GM12878 (cell line): Measurements from ENCODE around the gene TMEM131L. TPM values are rescaled to one million over a fixed set of nuclear protein-coding genes. Genes with fewer than 3 reads are reported as not detected.

Experiments
- ATAC-seq: fragments of 200-7000 bp; cut with Tn5 transposase; 3 replicates; pipeline ENCODE4 v1.9.1; 2020; ENCODE audit warnings: mild to moderate bottlenecking, moderate library complexity
- BruUV-seq: library from RNA; stranded (reverse); fragments of 400-500 nt; replicated peaks from 2 replicates; lab custom pipeline; 2021; lab: Mats Ljungman, UMichigan
- CTCF ChIA-PET: fragments of 300-600 bp; sonication (Branson Sonifier 250); formaldehyde crosslinking; extraction: SDS; loops from one replicate; lab custom pipeline; 2021; ENCODE audit warnings: inconsistent platforms; lab: Yijun Ruan, JAX
- POLR2A ChIA-PET: fragments of 350-600 bp; formaldehyde crosslinking; extraction: SDS; loops from one replicate; lab custom pipeline; 2021; ENCODE audit warnings: inconsistent platforms; lab: Charles Lee
- RAD21 ChIA-PET: fragments of 300-600 bp; sonication (Branson Sonifier 250); formaldehyde crosslinking; loops from one replicate; lab custom pipeline; 2023; ENCODE audit warnings: antibody characterized with exemption; ENCODE audit not compliant: unreplicated experiment; lab: Charles Lee
- SMC1A ChIA-PET: fragments of 300-600 bp; sonication (Branson Sonifier 250); formaldehyde crosslinking; loops from one replicate; lab custom pipeline; 2023; ENCODE audit not compliant: unreplicated experiment, uncharacterized antibody; lab: Charles Lee
- DNase-seq: peaks from one replicate; pipeline ENCODE4 v3.0.0-alpha.2; 2011; ENCODE audit warnings: low read depth, low spot score
- FAIRE-seq: peaks from 3 replicates; lab custom pipeline; 2011; peaks lifted over from hg19 to GRCh38; lab: Jason Lieb, UNC
- H2AFZ ChIP-seq: 2 replicates; pipeline ENCODE4 v1.6.0; 2011; ENCODE audit warnings: low read depth, low read length, control low read depth; ENCODE audit not compliant: control insufficient read depth
- H3K27ac ChIP-seq: 2 replicates; pipeline ENCODE4 v1.5.1; 2011; ENCODE audit warnings: control low read depth; ENCODE audit not compliant: control insufficient read depth, insufficient read depth
- H3K27me3 ChIP-seq, 2 experiments: replicated peaks in 1 of 2; 2 replicates each; pipeline versions ENCODE4 v1.6.0 to v1.6.1; 2011; ENCODE audit warnings: low read length in 1 of 2; ENCODE audit not compliant: control insufficient read depth in 2 of 2, insufficient read depth in 2 of 2
- H3K36me3 ChIP-seq, 2 experiments: 2 replicates each; pipeline ENCODE4 v1.5.1; 2011; ENCODE audit warnings: low read length in 1 of 2; ENCODE audit not compliant: control insufficient read depth in 2 of 2, insufficient read depth in 2 of 2
- H3K4me1 ChIP-seq: 2 replicates; pipeline ENCODE4 v1.6.1; 2011; ENCODE audit warnings: mild to moderate bottlenecking, low read length, moderate library complexity, mixed read lengths; ENCODE audit not compliant: control insufficient read depth, insufficient read depth
- H3K4me2 ChIP-seq: 2 replicates; pipeline ENCODE4 v1.6.0; 2011; ENCODE audit warnings: control low read depth; ENCODE audit not compliant: control insufficient read depth, insufficient read depth
- H3K4me3 ChIP-seq: fragments of 200-600 bp; sonication (generic); 2 replicates; pipeline ENCODE4 v1.5.1; 2016
- H3K79me2 ChIP-seq: 2 replicates; pipeline ENCODE4 v1.6.0; 2011; ENCODE audit warnings: low read length; ENCODE audit not compliant: control insufficient read depth, insufficient read depth
- H3K9ac ChIP-seq: 2 replicates; pipeline ENCODE4 v1.8.0; 2011; ENCODE audit warnings: low read length, control low read depth, mixed read lengths; ENCODE audit not compliant: control insufficient read depth, insufficient read depth
- H3K9me3 ChIP-seq: replicated peaks from 3 replicates; pipeline ENCODE4 v1.5.1; 2011; ENCODE audit warnings: mild to moderate bottlenecking, low read length; ENCODE audit not compliant: control insufficient read depth, insufficient read depth
- H4K20me1 ChIP-seq: 2 replicates; pipeline ENCODE4 v1.6.0; 2011; ENCODE audit not compliant: control insufficient read depth, insufficient read depth
- ASH2L ChIP-seq: fragments of 300-600, 200-600 bp; sonication (generic); IDR thresholded peaks from 2 replicates; pipeline ENCODE4 v1.6.1; 2017; ENCODE audit warnings: low read depth, mild to moderate bottlenecking, borderline replicate concordance
- ATF7 ChIP-seq: fragments of 450-650 bp; IDR thresholded peaks from 2 replicates; pipeline ENCODE4 v1.6.1; 2016; ENCODE audit warnings: low read depth, mild to moderate bottlenecking
- HSF1 ChIP-seq: fragments of 150-350 bp; IDR thresholded peaks from 2 replicates; pipeline ENCODE4 v1.6.1; 2014; ENCODE audit warnings: mild to moderate bottlenecking, low read depth, low read length
- JUNB ChIP-seq: IDR thresholded peaks from 2 replicates; pipeline ENCODE4 v1.6.1; 2016; ENCODE audit warnings: antibody characterized with exemption, mild to moderate bottlenecking
- RELA ChIP-seq: fragments of 450-650 bp; IDR thresholded peaks from 2 replicates; pipeline ENCODE4 v1.8.0; 2014; ENCODE audit warnings: borderline replicate concordance; ENCODE audit not compliant: partially characterized antibody
- RELB ChIP-seq: fragments of 450-650 bp; IDR thresholded peaks from 2 replicates; pipeline ENCODE4 v1.6.1; 2017; ENCODE audit warnings: low read depth, mild to moderate bottlenecking, moderate library complexity
- YY1 ChIP-seq: IDR thresholded peaks from 2 replicates; pipeline ENCODE4 v1.6.1; 2011; ENCODE audit warnings: low read depth, mild to moderate bottlenecking, low read length
- ZNF384 ChIP-seq: IDR thresholded peaks from 2 replicates; pipeline ENCODE4 v1.6.1; 2012; ENCODE audit warnings: low read depth, mild to moderate bottlenecking, low read length, improper control_type of control experiment, borderline replicate concordance
- WGBS: methylation state at CpG from one replicate; pipeline ENCODE4 v1.1.6; 2016; ENCODE audit warnings: low lambda C conversion rate; ENCODE audit not compliant: insufficient replicate concordance, insufficient coverage; ENCODE audit errors: missing lambda C conversion rate; 5-methylcytosine and 5-hydroxymethylcytosine counted together
- in situ Hi-C: fragments of 300-500 bp; cut with MboI; formaldehyde crosslinking; loops from 9 replicates; pipeline ENCODE4 v1.14.3; 2018; ENCODE audit warnings: mixed read lengths
- intact Hi-C: fragments of 100-400 bp; cut with micrococcal nuclease; formaldehyde crosslinking; loops from one replicate; pipeline ENCODE4 v1.14.2; 2022; ENCODE audit not compliant: unreplicated experiment
- polyA plus RNA-seq, 11 experiments: library from polyadenylated mRNA; depleted of rRNA in 4 of 11; unstranded in 6 of 11; stranded (reverse) in 5 of 11; fragments of >200 nt; fragmentation: Nextera tagmentation in 4 of 11; fragmentation: Illumina TruSeq in 1 of 11; extraction: Ambion mirVana in 4 of 11; extraction: Trizol in 1 of 11; gene quantifications; 1 replicate in 1 of 11; 2 replicates in 10 of 11; pipeline versions ENCODE4 v1.2.1 to v1.2.3, GENCODE V29; 2011 to 2016; ENCODE audit warnings: inconsistent platforms in 2 of 11, missing spikeins in 2 of 11, low read depth in 1 of 11
- total RNA-seq, 4 experiments: library from RNA; depleted of rRNA in 3 of 4; stranded (reverse); fragments of >200 nt in 3 of 4; fragmentation: Illumina TruSeq in 1 of 4; extraction: Trizol in 1 of 4; gene quantifications; 2 replicates each; pipeline versions ENCODE4 v1.2.1 to v1.2.3, GENCODE V29; 2013 to 2021
- TF ChIP-seq, protein P1 (sequence below): fragments of 450-650 bp; IDR thresholded peaks from 2 replicates; pipeline ENCODE4 v1.6.1; 2017; ENCODE audit warnings: mild to moderate bottlenecking, moderate library complexity
- TF ChIP-seq, protein P2 (sequence below): IDR thresholded peaks from 2 replicates; pipeline ENCODE4 v1.6.1; 2011; ENCODE audit warnings: mild to moderate bottlenecking, low read depth, low read length, moderate library complexity; ENCODE audit not compliant: insufficient replicate concordance
- TF ChIP-seq, protein P3 (sequence below): IDR thresholded peaks from 2 replicates; pipeline ENCODE4 v1.6.1; 2011; ENCODE audit warnings: low read depth, low read length, improper control_type of control experiment, borderline replicate concordance

TMEM131L gene
- total and polyA plus RNA-seq, 10 of the 15 experiments (the other 5 are each of a cell fraction or from before 2014, with no cell fraction given) = 8.5 to 101 (median 74.4) TPM

DNA sequence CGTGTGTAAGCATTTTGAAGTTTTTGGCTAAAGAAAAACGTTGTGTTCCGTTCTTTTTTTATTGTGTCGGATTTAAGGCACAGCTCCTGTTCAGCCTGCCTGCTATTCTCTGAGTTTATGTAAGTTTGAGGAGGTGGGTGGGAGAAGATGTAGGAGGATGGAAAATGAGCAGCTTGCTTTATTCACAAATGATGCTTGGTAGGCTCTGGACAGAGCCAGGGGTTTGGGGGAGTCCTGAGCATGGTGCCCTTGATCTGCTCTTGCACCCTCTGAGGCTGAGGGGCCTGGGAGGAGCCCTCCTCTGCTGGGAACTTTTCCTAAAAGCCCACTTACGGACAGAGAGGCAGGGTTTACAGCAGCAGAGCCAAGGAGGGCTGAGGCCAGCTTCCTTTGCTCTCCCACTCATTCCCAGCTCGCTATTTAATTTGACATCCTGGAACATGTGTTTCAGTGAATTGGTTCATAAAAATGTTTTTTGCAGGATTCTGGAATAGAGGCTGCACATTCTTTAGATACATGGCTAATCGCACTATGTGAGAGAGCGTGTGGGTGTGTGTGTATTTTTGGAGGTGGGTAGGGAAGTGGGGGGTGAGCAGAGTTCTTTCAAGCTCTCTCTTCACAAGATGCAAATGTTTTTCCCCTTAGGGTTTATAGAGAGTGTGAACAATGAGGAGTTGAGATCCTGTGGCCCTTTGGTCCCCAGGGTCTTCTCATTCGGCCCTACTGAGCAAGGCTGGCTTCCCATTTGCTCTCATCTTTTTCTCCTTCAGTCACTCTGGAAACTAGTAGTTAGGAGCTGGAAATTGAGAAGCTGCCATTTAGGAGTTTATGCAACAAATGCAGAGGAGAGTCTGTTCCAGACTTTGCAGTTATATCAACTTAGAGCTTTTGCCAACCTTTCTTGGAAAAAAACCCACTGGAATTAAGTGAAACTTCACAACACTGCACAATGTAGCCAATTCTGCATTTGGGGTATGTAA lies 32.1 kb downstream of the TMEM131L start:
- peaks cover 7 to 26% of the 10 kb centered on the region in 2 experiments; a peak in 3 of 4 replicates for H3K36me3 ChIP-seq
- peaks cover 97% of the 10 kb centered on the region for H3K79me2 ChIP-seq
- ChIA-PET POLR2A (interaction anchor here (0.6 to 18.1 kb wide), 20 partner anchors 10 to 78 kb away, joined by 3 to 322 read pairs (median 5); partner anchors contain the start of gene TMEM131L), CTCF (interaction anchor here (0.6 to 3.7 kb wide), 21 partner anchors 9 to 154 kb away, joined by 3 to 15 read pairs (median 3); no protein-coding TSS in a partner anchor), SMC1A (interaction anchor here (0.5 to 14.0 kb wide), 26 partner anchors 9 to 722 kb away, joined by 3 to 356 read pairs (median 6); partner anchors contain the start of gene TMEM131L), RAD21 (interaction anchor here (0.6 to 15.3 kb wide), 22 partner anchors 11 to 643 kb away, joined by 3 to 429 read pairs (median 4); partner anchors contain the start of gene TMEM131L)
- DNase-seq (peak; percentile 72), FAIRE-seq (no peak), ATAC-seq (peak; percentile 69)
- no peaks in the 10 kb centered on the region; the same call in 1 of the 2 replicates for H4K20me1 ChIP-seq
- no TSS peak for BruUV-seq
- H3K4me1 ChIP-seq = peaks cover 53% of the 10 kb centered on the region
- H3K4me3 ChIP-seq = peak overlapping the region; percentile 51
- intact Hi-C loops = no loop called here
- peak overlapping the region; percentile 58 for H3K27ac ChIP-seq
- H3K9me3 ChIP-seq = no peaks in the 10 kb centered on the region
- 30% methylated on average over 9 of the region's 9 CpGs for WGBS
- in situ Hi-C loops = no loop called here
- H2AFZ ChIP-seq = no peak overlapping the region
- H3K9ac ChIP-seq = peak overlapping the region; percentile 16
- H3K27me3 ChIP-seq = no peaks in the 10 kb centered on the region
- H3K4me2 ChIP-seq = peak overlapping the region; percentile 98
- TF ChIP-seq HSF1 = no peak
- TF ChIP-seq RELB = no peak; the same call in 1 of the 2 replicates
- no peak for TF ChIP-seq JUNB
- TF ChIP-seq, protein P1, sequence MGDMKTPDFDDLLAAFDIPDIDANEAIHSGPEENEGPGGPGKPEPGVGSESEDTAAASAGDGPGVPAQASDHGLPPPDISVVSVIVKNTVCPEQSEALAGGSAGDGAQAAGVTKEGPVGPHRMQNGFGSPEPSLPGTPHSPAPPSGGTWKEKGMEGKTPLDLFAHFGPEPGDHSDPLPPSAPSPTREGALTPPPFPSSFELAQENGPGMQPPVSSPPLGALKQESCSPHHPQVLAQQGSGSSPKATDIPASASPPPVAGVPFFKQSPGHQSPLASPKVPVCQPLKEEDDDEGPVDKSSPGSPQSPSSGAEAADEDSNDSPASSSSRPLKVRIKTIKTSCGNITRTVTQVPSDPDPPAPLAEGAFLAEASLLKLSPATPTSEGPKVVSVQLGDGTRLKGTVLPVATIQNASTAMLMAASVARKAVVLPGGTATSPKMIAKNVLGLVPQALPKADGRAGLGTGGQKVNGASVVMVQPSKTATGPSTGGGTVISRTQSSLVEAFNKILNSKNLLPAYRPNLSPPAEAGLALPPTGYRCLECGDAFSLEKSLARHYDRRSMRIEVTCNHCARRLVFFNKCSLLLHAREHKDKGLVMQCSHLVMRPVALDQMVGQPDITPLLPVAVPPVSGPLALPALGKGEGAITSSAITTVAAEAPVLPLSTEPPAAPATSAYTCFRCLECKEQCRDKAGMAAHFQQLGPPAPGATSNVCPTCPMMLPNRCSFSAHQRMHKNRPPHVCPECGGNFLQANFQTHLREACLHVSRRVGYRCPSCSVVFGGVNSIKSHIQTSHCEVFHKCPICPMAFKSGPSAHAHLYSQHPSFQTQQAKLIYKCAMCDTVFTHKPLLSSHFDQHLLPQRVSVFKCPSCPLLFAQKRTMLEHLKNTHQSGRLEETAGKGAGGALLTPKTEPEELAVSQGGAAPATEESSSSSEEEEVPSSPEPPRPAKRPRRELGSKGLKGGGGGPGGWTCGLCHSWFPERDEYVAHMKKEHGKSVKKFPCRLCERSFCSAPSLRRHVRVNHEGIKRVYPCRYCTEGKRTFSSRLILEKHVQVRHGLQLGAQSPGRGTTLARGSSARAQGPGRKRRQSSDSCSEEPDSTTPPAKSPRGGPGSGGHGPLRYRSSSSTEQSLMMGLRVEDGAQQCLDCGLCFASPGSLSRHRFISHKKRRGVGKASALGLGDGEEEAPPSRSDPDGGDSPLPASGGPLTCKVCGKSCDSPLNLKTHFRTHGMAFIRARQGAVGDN = no peak
- TF ChIP-seq ZNF384 = no peak
- TF ChIP-seq ASH2L = no peak
- TF ChIP-seq, protein P2, sequence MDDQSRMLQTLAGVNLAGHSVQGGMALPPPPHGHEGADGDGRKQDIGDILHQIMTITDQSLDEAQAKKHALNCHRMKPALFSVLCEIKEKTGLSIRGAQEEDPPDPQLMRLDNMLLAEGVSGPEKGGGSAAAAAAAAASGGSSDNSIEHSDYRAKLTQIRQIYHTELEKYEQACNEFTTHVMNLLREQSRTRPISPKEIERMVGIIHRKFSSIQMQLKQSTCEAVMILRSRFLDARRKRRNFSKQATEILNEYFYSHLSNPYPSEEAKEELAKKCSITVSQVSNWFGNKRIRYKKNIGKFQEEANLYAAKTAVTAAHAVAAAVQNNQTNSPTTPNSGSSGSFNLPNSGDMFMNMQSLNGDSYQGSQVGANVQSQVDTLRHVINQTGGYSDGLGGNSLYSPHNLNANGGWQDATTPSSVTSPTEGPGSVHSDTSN = no peak
- TF ChIP-seq ATF7 = peak; percentile 84
- TF ChIP-seq, protein P3, sequence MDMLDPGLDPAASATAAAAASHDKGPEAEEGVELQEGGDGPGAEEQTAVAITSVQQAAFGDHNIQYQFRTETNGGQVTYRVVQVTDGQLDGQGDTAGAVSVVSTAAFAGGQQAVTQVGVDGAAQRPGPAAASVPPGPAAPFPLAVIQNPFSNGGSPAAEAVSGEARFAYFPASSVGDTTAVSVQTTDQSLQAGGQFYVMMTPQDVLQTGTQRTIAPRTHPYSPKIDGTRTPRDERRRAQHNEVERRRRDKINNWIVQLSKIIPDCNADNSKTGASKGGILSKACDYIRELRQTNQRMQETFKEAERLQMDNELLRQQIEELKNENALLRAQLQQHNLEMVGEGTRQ = no peak
- no peak for TF ChIP-seq YY1
- no peak for TF ChIP-seq RELA
